Coronary artery (tissue), 2 donors: ENCODE measurements around the gene ZYX.
"Not testable (repeated sequence)": the region's sequence is repeated elsewhere in the genome, so short reads cannot be mapped to it uniquely, and the experiment has no call there.

Experiments used
- DNase-seq: peaks from one replicate; pipeline ENCODE4 v3.0.0-alpha.2; 2017; ENCODE audit warnings: low spot score
- H3K27ac ChIP-seq, 2 donors: fragments of 200-600 bp; sonication (generic); one replicate each; pipeline ENCODE4 v1.5.1; 2016 to 2019
- H3K4me3 ChIP-seq: fragments of 200-600 bp; sonication (generic); 2 replicates; pipeline ENCODE4 v1.5.1; 2016; ENCODE audit warnings: mild to moderate bottlenecking, moderate library complexity
- CTCF ChIP-seq: fragments of 200-600 bp; sonication (generic); IDR thresholded peaks from one replicate; pipeline ENCODE4 v1.5.1; 2019; ENCODE audit warnings: antibody characterized with exemption

ZYX gene

GRCh38 chr7:143399642-143400041, 18.5 kb downstream of the ZYX start:
- DNase-seq: no peak
- TF ChIP-seq CTCF: no peak
- H3K27ac ChIP-seq: no peak overlapping the region
- no peak overlapping the region for H3K4me3 ChIP-seq

- TF ChIP-seq CTCF: no peak
- no peak for DNase-seq
- no peak overlapping the region for H3K4me3 ChIP-seq
- H3K27ac ChIP-seq: no peak overlapping the region
Observed at GRCh38 chr7:143401265-143401664, 20.1 kb downstream of the ZYX start.

GRCh38 chr7:143402233-143402632, 21.1 kb downstream of the ZYX start:
- not testable (repeated sequence) for H3K27ac ChIP-seq, DNase-seq

GRCh38 chr7:143405173-143406001, 24.2 kb downstream of the ZYX start:
- no peak overlapping the region for H3K4me3 ChIP-seq
- no peak overlapping the region for H3K27ac ChIP-seq
- no peak for DNase-seq
- no peak for TF ChIP-seq CTCF

More at GRCh38 chr7:143402233-143402632, 21.1 kb downstream of the ZYX start:
- not testable (repeated sequence) for H3K4me3 ChIP-seq

GRCh38 chr7:143406002-143406357, 24.8 kb downstream of the ZYX start:
- no peak for TF ChIP-seq CTCF
- no peak for DNase-seq
- H3K27ac ChIP-seq: no peak overlapping the region
- no peak overlapping the region for H3K4me3 ChIP-seq

DNA sequence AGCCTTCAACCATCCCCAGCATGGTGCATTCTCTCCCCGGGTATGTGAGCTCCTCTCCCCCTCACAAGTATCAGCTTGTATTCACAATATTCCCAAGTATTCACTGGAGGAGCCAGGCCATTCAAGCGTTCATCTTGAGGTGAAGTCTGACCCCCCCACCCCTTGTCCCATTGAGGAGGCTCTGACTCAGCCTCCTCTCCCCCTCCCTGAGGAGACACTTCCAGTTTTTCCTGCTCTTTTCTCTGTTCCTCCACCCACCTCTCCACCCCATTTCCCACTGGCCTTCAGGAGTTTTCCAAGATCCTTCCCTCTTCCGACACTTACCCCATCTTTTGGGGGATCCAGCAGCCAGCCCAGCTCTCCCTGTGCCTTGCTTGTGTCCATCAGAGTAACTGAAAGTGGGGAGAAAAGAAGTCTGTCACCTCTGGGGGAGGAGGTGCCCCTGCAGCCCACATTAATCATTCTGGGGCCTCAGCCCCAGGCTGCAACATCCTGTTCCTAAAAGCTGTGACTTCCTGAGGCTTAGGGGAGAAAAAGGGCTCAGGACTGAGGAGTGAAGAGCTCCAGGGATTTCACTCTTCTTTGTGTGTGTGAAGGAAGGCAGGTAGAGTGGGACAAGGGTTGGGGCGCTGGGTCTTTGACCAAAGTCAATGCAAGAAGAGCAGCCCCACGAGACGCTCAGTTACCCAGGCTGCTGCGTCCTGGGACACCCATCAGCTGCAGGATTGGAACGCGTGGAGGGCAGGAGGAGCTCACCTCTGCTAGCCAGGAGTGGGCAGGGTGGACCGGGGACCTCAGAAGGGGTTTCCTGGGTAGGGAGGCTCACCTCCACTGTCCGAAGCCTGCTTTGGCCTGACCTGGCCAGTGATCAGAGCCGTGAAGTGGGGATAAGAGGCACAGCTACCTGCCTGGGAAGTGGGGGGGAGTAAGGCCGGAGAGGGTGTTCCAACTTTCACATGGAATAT, 26.4 kb downstream of the ZYX start:
- no peak overlapping the region for H3K4me3 ChIP-seq
- DNase-seq: no peak
- H3K27ac ChIP-seq: no peak overlapping the region

More for the DNA sequence above, 26.4 kb downstream of the ZYX start:
- TF ChIP-seq CTCF: no peak
